HG03064 (cell line): Measurements from ENCODE around the gene CACNA1E.

Source experiments
- ATAC-seq: cut with Tn5 transposase; IDR thresholded peaks from one replicate; pipeline ENCODE4 v1.9.1; 2021; ENCODE audit warnings: low read depth; ENCODE audit not compliant: unreplicated experiment

CACNA1E gene

DNA sequence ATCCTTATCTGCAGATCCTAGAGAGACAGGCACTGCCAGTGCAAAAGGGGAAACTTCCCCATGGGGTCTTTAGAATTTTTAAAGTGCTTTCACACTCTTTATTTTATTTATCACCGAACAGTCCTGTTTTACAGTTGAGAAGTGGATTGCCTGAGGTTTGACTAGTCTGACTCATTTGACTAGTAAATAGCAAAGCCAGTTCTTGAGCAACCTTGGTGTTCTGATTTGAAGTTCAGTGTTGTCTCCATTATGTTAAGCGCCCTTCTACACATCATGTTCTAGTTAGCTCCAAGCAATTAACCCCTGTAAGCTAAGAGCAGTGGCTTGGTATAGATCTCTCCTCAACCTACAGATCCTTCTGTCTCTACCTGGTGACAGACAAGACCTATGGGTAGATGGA is 262.9 kb downstream of the CACNA1E start:
- no peak for ATAC-seq

DNA sequence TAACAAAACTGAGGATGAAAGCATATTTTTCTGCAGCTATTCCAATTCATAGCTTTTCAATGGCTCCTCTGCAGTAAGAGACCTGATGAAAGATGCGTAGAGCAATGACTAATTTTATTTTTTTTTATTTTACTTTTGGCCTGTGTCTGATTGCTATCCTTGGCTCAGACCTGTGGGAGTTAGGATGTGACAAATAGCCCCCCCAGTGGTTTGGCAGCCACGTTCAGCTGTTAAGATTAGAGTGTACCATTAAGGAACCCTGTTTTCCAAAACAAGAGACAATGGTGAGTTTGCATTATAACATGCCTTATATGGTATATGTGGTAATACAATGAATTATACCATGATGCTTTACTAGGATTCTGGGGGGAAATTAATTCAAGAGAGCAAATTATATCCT is 264.7 kb downstream of the CACNA1E start:
- ATAC-seq = no peak

DNA sequence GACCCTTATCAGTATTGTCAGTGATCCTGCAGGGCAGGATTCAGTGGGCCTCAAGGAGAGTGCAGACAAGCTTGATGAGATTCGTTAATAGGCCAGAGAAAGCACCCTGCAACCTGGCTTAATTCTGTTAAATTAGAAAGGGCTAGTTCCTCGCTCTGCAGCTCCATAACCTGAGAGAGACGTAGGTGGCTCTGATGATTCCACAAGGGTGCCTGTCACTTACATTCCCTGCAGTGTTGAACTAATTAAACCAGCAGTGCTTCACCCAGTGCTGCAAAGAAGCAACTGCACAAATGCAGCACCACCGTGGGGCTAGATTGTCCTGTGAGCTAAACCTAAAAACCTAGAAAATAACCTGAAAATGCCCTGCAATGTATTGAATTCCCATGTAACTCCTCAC is 270.8 kb downstream of the CACNA1E start:
- ATAC-seq = no peak

- no peak for ATAC-seq
Measured at GRCh38 chr1:181759481-181759880, 276.2 kb downstream of the CACNA1E start.

DNA sequence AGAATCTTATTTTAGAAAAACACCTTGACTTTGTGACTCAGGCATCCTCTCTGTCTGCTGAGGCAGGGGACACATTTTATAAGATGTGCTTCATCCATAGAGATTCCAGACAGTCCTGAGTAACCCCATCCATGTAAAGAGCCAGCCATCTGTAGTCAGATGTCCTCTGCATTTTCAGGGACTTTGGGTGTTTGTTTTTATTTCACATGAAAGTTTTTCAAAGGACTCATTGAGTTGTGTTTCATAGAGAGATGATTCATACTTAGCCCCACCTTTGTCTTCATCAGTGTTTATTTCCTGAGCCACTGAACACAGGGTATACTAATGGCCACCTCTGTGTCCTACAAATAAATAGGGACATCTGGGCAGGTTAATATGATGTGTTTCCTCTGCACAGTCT is 280.4 kb downstream of the CACNA1E start:
- ATAC-seq = no peak

GRCh38 chr1:181765451-181766026 is 282.2 kb downstream of the CACNA1E start:
- no peak for ATAC-seq

DNA sequence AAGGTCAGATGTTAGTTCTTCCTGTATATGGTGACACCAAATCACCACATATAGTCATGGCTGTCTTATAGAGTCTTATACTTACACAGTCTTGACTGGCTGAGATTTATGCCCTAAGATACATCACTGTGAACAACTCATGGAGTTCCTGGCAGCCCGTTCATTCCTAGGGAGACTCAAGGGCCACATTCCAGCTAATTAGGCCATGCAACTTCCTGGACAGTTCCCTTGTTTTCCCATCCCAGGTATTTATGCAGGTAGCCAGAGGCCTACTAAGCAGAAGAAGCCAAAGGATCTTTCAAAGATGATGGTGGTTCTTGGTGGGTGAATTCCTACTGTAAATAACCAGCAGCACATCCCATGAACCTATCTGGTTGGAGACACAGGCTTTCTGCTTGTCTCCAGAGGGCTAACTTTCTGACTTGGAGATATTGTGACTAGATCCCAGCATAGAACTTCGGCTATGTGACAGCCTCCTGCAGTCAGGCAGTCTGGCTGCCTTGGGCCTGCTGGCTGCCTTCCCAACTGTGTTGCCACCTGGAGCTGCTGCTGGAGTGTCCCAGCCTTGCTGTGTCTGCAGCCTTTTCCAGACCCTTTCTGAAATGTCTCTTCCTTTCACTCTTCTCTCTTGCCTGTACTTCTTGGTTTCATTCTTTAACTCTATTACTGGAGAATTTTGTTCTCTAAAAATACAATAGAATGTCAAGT is 283.8 kb downstream of the CACNA1E start:
- no peak for ATAC-seq

DNA sequence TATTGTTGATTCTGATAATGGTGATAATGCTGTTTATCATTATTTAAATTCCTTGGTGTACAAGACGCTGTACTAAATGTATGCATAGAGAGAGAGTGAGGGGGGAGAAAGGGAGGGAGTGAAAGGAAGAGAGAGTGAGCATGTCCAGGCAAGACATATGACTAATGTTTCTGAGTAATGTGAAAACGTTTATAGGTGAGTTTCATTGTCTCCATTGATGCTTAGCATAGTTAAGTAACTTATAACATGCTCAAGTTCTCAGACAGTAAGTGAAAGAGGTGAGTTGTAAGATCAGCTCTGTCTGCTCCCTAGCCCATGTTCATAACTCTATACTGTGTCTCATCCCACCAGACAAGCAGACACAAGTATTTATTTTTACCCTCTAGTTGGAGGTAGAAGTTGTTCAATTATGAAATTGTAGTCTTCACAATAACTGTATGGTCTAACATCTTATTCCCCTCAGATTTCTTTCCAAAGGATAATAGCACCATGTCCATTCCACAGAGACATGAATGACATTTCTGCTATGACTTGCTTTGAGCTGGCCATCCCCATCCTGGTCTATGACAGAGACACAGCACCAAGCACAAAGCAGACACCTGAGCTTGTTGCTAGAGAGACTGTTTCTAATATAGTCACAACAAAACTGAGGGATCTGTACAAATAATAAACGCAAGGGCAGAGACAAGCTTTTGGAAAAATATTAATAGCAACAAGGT is 285.1 kb downstream of the CACNA1E start:
- peak; percentile 90 for ATAC-seq

GRCh38 chr1:181768930-181769280 is 285.6 kb downstream of the CACNA1E start:
- no peak for ATAC-seq

- ATAC-seq = no peak
Measured at GRCh38 chr1:181769846-181770245, 286.5 kb downstream of the CACNA1E start.

- no peak for ATAC-seq
Measured at GRCh38 chr1:181772714-181773113, 289.4 kb downstream of the CACNA1E start.

- ATAC-seq = no peak
Measured at GRCh38 chr1:181776044-181776443, 292.7 kb downstream of the CACNA1E start.

DNA sequence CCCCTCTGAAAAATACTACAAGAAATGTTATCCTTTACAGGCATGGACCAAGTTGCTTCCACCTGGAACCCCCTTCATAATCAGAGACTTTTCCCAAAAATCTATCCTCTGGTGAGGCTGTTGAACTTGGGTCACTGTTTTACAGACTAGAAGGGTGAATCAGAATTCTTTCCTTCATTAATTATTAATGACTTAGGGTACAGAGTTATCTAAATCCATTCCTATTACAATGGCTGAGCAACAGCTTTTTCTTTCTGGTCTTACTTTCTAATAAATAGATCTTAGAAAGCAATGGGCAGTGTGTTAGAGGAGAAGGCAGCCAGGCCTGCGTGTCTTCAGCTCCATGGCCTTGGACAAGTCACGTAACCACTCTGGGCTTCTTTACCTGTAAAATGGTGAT is 294.0 kb downstream of the CACNA1E start:
- no peak for ATAC-seq

DNA sequence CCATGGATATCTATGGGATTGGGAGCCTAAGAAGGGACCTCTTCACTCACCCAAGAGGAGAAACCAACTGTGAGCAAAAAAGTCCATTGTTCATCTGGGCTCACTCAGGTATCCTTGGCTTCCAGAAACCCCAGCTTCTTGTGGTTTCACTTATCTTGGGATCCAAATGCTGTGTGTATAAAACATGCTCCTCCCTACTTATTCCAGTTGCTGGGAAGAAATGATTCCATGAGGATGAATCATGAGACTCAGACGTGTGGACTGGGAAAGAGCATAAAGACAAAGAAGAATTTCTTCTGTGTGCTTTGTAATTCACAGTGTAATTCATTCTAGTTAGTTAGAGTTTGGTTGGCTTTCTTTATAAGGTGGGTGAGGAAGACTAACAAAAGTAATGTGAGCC is 294.5 kb downstream of the CACNA1E start:
- no peak for ATAC-seq

DNA sequence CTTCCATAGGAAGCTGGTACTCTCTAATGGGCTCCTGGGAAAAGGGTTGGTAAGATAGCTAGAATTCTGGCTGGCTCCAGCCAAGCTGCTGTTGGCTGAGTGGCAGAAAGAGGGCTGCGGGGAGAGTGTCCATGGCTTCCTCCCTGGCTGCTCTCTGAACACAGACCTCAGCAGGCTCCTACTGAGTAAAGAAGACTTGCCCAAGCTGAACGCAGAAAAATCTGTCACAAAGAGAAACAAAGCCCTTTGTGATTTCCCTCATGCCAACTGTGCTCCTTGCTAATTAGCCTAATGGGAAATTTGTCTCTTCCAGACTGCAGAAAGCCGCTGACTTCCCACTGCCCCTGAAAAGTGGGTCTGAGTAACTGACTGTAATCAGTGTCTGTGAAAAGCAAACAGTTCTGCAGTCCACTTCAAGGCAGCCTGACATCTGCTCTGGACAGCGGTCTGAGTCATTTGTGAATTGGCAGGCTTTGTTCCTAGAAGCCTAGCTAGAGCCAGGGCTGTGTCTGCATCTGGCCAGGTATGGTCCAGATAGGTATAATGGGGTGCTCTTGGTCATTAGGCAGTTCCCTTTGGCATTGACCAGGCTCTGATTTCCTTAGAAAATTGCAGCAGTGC is 295.4 kb downstream of the CACNA1E start:
- ATAC-seq = no peak

GRCh38 chr1:181779343-181779742 is 296.0 kb downstream of the CACNA1E start:
- no peak for ATAC-seq

GRCh38 chr1:181783208-181783607 is 299.9 kb downstream of the CACNA1E start:
- no peak for ATAC-seq

GRCh38 chr1:181784039-181784683 is 300.8 kb downstream of the CACNA1E start:
- ATAC-seq = no peak

- no peak for ATAC-seq
Measured at GRCh38 chr1:181789395-181789794, 306.1 kb downstream of the CACNA1E start.

DNA sequence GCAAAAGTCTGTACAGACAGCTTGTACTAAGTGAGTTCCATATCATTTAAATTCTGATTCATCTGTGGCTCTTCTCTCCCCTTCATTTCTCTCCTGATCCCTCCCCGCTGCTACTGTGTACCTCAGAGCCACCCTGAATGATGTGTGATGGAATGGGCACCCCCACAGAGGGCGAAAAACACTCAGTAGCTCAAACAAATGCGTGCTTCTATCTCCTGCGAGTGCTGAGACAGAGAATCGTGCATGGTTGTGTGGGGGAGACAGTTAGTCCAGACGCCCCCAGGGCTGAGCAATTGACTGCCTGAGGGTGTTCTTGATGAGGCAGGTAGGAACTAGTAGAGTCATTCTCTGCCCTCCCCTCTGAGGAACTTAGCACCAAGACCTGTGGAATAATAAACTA is 308.4 kb downstream of the CACNA1E start:
- ATAC-seq = no peak

- ATAC-seq = no peak
Measured at GRCh38 chr1:181793831-181794230, 310.5 kb downstream of the CACNA1E start.
